ENCODE measurements around the gene ATAD3B.
"Not testable (repeated sequence)": the region's sequence is repeated elsewhere in the genome, so short reads cannot be mapped to it uniquely, and the experiment has no call there.

Gene ATAD3B

DNA sequence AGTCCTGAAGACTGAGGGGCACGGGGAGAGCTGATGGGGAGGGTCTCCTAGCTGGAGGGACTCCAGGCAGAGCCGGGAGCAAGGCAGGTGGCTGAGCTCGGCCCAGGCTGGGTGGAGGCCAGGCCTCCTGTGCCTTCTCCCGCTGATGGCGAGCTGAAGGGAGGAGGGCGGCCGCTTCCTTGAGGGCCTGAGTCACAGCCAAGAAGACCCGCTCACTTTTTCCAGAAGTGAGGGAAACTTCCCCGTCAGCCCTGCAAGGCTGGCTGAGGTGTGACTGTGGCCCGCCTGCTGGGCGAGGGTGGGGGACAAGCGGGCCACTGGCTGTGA is 37.8 kb upstream of the ATAD3B start:
- DNase-seq: no peak

DNA sequence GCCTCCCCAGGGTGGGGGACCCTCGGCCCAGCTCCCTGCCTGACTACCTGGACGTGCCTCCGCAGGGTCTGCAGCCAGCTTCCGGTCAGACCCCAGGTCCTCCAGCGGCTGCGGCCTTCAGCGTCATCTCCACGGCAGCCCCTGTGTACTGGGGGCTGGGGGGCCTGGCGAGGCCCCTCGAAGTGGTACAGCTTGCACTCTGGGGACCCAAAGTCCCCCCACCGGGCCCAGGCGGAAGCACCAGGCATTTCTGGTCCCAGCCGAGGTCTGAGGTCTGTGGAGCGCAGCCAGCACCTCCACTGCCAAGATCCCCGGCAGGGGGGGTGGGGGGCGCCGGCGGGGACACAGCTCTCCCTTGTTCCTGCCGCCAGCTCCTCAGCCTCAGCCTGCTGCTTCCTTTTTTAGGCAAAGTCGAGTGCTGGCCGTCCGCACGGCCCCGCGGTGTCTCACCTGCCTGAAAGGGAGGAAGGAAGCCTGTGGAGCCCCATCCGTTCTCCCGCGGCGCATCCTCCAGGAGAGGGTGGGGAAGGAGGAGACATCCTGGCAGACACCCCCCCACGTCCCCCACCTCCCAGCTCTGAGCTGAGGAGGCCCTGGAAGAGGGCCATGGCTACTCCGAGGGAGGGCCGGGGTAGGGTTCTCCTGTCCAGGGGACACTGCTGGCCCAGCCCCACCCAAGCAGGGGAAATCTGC is 37.3 kb upstream of the ATAD3B start:
- no peak for DNase-seq

DNA sequence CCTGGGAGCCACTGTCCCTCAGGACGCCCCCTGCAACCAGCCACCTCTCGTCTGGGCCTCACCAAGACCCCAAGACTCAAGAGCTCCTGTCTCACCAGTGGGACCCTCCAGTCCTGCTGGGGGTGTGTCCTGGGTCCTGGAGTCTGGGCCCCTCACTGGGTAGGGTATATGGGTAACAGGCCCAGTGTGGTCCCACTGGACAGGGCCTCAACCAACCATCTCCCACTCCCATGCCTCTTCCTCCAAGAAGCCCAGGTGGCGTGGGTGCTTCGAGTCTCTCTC is 36.8 kb upstream of the ATAD3B start:
- no peak for DNase-seq

DNA sequence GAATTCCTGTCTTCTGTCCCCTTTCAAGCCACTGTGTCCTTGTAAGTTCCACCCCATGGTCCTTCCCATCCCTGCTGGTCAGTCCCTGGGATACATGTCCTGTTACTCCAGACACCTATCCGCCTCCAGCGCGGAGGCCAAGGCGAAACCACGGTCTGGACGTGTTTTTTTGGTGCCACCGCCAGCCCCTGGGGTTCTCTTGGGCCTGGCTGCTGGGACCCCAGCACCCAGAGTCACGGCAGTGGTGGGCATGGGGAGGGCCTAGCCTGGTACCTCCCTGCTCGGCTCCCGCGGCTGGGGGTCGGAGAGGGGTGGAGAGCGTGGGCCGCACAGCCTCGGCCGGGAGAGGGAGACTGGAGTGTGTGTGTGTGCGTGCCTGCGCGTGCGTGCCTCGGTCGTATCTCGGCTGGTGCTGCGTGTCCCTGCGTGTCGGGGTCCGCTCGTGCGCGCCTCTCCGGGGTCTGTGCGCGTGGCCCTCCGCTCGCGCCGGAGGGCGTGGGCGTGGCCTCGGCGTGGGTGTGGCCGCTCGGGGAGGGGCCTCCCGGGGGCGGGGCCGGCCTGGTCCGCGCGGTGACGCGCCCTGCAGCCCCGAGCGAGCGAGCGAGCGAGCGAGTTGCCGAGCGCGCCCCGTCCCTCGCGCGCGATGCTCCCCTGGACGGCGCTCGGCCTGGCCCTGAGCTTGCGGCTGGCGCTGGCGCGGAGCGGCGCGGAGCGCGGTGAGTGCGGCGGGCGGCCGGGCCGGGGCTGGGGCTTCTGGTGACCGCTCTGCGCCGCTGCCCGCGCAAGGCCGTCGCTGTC is 36.3 kb upstream of the ATAD3B start, which contains the start of gene VWA1:
TSS of gene VWA1 (plus strand) at position 585 of the 798 bp plus-strand sequence. CDS start at position 644, 59 bp downstream.
- DNase-seq: peak; percentile 67

DNA sequence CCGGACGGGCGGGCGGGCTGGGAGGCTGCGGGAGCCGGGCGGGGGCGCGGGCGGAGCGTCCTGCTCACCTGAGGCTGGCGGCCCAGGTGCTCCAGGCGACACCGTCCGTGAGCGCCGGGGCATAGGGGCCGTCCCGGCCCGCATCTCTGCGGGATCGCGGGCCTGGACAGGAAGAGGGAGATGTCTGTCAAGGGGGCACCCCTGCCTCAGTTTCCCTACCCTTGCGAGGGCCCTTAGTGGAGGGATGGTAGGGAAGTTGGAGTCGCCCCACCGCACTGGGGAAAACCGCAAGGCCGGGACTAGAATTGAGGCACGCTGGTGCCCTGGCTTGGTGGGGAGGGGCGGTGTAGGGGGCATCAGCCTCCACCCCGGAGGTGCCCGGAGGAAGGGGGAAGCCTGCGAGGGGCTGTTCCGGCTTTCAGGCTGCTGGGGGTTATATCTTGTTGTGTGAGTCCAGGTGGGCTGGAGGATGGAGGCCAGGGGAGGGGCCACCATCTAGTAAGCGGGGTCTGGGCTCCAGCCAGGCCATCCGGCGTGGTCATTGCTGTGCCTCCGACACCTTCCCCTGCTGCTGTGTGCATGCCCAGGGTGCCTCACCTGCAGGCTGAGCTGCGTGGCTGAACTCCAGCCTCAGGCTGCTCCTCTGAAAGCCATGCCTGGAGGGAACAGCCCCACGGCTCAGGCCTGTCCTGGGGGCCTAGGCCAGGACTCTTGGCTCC is 35.5 kb upstream of the ATAD3B start:
- DNase-seq: no peak

DNA sequence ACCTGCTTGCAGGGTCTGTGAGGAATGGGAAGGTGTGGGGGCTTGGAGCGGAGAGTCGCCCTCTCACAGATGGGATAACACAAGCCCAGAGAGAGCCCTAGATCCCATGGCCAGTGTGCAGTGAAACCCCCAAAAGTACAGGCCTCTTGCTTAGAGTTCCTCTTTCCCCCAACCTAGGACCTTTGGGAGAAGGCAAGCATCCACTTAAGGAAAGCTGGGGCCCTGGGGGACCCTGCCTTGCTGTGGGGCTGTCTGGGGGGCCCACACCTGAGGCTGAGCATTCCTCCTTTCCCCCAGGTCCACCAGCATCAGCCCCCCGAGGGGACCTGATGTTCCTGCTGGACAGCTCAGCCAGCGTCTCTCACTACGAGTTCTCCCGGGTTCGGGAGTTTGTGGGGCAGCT is 34.9 kb upstream of the ATAD3B start:
- no peak for DNase-seq

DNA sequence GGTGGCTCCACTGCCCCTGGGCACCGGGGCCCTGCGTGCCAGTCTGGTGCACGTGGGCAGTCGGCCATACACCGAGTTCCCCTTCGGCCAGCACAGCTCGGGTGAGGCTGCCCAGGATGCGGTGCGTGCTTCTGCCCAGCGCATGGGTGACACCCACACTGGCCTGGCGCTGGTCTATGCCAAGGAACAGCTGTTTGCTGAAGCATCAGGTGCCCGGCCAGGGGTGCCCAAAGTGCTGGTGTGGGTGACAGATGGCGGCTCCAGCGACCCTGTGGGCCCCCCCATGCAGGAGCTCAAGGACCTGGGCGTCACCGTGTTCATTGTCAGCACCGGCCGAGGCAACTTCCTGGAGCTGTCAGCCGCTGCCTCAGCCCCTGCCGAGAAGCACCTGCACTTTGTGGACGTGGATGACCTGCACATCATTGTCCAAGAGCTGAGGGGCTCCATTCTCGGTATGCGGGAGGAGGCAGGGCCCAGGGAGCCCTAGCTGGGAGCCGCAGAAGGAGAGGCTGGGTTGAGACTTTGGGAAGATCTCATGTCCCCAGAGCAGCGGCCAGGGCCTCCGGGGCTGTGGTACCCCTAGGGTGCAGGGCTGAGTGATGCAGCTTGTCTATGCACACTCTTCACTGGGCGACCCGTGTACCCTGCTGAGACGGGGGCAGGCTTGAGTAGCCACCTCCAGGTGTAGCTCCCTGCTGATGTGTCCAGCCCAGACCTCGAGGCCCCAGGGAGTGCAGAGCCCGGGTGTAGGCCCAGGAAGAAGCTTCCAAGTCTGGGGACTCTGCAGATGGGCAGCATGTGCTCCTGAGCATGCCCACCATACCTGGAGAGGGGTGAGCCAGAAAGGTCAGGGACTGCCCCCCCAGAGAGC is 34.3 kb upstream of the ATAD3B start:
- DNase-seq: no peak

DNA sequence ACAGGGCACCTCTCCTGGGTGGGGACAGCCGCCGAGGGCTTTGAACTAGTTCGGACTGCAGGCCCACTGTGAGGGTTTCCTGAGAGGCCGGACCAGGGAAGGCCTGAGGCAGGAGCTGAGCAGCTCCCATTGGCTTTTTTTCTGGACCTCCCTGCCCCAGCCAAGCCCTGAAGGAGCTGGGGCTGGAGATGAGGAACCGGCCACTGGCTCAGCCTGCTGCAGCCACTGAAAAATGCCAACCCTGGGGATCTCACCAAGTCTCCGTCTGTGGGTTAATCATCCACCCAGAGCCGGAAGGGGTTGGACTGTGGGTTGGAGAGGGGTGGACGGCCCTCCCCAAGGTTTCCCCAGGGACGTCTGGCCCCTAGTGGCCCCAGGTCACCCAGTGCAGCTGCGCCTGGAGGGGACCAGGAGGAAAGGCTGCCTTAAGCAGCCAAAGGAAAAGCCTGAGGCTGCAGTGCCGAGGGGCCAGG is 33.6 kb upstream of the ATAD3B start:
- no peak for DNase-seq

DNA sequence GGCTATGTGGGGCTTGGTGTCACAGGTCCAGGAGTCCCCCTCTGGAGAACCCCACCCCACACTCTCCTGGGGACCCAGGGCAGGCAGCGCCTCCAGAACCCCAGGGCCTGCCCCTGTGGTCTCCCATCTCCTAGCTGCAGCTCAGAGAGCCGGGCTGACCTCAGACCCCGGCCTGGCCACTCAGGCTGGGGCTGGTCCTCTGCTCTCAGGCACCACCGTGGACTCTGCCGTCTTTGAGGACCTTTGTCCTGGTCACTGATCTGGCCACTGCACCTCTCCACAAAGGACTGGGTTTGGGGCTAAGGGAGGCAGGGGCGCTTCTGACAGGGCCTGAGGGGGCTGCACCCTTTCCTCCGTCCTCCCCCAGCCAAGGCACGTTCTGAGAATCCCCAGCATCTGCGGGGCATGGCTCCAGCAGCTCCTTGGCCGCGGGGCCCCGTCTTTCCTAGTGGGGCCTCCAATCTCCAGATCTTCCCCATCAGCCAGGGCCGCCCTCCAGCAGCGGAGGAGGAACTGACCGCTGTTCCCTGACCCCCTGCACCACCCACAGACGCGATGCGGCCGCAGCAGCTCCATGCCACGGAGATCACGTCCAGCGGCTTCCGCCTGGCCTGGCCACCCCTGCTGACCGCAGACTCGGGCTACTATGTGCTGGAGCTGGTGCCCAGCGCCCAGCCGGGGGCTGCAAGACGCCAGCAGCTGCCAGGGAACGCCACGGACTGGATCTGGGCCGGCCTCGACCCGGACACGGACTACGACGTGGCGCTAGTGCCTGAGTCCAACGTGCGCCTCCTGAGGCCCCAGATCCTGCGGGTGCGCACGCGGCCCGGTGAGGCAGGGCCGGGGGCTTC is 32.8 kb upstream of the ATAD3B start:
- no peak for DNase-seq

DNA sequence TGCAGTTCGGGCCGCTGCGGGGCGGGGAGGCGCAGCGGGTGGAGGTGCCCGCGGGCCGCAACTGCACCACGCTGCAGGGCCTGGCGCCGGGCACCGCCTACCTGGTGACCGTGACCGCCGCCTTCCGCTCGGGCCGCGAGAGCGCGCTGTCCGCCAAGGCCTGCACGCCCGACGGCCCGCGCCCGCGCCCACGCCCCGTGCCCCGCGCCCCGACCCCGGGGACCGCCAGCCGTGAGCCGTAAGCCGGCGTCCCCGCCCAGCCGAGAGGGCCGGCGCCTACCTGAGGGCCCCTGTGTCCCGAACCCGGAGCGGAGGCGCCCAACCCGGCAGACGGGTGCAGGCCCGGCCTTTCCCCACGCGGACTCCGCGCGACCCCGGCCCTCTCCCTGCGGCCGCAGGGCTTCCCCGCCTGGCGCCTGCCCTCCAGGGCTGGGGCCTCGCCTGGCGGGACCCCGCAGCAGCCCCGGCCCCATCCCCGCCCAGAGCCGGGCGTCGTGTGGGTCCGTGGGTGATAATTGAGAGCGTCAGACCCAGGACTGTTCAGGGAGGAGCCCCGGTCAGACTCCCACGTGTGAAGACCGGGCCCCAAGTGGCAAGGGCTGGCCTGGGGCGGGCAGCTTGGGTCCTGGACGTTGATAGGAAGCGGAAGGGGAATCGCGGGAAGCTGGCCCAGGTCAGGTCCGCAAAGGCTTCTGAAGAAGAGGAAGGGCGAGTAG is 31.9 kb upstream of the ATAD3B start:
- DNase-seq: no peak

DNA sequence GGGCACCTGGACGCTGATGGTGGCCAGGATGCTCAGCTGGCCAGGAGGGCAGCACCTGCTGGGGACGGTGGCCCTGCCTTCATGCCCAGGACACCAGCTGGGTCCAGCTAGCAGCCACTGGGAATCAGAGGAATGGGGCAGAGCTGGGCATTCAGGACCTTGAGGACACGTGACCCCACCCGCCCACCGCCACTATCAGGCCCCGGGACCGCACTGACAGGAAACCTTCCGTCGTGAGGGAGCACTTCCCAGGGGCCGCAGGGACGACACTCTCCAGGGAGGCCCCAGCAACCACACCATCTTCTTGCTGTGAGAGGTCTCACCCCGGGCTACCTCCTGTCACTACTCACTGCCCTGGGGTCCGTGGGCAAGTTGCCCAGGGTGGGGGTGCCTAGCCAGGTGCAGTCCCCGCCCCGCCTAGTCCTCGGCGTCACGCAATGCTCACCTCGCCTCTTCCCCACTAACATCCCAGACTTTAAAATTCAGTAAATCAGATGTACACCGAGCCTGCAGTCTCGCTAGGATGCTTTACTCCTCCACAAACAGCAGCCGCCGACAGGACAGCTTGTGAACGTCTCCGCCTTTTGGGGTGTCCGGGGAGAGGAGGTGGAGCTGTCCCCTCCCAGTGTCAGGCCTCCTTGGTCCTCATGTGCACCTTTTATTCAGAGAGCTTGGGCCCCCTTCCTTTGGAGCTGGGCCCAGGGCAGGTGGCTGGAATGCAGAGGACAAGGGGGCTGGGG is 31.1 kb upstream of the ATAD3B start:
- no peak for DNase-seq

DNA sequence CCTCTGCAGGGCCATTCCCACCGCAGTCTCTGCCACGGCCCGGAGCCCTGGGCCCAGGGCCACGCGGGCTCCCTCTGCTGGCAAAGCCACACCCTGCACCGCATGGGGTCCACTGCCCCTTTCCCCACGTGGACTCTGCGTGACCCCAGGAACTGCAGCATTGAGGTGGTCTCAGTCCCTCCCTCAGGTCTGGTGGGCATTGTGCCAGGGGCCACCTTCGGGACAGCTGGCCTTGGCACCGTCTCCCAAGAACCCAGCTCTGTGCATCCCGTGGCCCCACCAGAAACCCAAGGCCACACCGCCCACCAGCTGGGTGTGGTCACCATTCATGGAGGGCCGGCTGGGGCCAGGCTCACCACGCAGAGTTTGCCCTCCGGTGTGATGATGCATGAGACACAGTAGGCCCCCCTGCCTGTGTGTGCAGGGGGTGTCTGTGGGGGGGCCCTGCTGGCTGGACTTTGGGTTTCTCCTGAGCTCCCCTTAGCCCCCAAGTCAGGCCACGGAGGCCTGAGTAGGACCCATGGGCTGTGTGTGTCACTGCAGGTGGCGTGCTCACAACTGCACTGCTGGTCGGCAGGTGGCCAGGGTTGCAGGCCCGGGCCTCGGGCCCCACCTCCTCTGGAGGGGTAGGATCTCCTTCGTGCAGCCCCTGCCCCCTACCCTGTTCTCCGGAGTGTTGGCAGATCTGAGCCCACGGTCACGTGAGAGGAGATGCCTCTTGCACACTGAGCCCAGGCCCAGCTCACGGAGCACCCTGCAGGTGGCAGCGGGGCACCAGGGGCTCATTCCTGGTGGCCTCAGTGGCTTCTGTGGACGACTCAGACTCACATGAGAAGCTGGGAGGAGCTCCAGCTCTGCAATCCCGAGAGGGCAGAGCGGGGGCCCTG is 30.3 kb upstream of the ATAD3B start:
- DNase-seq: peak; percentile 55

DNA sequence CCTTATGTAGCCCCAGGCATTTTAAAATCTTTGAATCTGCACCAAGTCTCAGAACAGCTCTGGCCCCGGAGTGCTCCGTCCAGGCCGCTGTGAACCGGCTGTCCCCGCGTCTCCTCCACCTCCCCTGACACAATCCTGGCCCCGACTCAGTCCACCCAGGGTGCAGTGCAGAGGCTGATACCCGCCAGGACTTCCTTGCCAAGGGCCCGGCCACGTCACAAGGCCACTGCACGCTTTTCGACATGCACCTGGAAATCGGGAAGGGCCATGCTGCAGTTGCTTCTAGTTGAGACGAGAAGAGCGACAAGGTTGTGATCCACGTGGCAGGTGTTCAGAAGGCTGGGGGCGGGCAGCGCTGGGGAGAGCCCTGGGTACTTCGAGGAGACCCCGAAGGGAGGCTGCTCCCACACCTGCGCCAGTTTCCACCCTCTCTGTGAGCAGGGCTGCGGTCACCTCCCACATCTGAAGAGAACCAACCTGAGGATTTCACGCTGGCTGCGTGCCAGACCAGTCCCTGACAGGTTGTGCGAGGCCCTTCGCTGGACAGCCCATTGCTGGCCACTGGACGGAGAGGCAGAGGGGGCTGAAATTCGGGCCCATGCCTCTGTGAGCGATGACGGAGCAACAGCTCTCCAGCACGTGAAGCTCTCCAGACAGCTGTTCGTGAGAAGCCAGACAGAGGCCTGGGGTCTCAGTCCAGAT is 29.3 kb upstream of the ATAD3B start:
- no peak for DNase-seq

DNA sequence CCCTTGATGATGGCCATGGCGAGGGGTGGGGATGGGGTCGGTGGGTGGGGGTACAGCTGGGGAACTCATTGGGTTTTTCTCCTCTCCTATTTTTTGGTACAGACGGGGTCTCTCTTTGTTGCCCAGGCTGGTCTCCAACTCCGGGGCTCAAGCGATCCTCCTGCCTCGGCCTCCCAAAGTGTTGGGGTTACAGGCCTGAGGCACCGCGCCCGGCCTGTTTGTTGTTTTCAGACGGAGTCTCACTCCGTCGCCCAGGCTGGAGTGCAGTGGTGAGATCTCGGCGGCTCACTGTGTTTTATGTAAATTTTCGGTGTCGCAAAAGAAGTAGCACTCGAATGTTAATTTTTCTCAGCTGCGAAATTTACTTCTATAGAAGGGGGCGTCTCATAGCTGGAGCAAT is 24.9 kb upstream of the ATAD3B start:
- DNase-seq: not testable (repeated sequence)

DNA sequence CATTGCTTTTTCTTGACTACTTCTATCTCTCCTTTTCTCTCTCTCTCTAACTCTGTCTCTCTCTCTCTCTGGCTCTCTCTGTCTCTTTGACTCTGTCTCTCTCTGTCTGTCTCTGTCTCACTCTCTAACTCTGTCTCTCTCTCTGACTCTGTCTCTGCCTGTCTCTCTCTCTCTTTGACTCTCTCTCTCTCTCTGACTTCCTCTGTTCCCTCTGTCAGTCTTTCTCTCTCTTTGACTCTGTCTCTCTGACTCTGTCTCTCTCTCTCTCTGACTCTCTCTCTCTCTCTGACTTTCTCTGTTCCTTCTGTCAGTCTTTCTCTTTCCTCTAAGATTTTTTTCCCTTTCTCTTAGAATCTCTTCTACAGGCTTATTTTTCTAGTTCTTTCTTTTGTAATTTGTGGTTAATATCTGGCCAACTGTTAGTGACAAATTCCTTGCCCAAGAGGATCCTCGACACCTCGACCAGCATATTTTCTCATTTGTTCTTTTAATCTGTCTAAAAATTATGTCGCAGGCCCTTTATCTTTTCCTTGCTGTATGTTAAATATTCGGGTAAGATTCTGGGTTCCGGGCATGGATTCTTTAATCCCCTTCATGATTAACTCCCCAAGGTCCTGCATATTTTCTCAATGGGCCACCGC is 22.3 kb upstream of the ATAD3B start, which contains the start of gene ATAD3C:
TSS of gene ATAD3C (plus strand) at position 591 of the 641 bp plus-strand sequence. CDS start 995 bp downstream, outside the sequence.
- DNase-seq: no peak

DNA sequence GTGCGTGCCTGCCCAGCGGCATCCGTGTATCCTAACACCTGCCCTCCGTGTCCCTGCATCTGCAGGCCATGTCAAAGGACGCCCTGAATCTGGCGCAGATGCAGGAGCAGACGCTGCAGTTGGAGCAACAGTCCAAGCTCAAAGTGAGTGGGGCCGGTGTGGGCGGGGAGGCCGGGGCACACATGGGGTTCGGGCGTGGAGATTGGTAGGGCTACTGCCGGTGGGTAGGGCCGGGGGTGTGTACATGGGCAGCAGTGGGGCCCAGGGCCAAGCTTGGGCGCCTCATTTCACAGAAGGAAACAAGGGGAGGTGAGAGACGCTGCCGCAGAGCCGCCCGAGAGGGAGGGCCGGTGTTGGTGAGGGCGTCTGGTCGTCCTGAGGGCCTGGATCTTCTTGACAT is 20.9 kb upstream of the ATAD3B start:
- not testable (repeated sequence) for DNase-seq

DNA sequence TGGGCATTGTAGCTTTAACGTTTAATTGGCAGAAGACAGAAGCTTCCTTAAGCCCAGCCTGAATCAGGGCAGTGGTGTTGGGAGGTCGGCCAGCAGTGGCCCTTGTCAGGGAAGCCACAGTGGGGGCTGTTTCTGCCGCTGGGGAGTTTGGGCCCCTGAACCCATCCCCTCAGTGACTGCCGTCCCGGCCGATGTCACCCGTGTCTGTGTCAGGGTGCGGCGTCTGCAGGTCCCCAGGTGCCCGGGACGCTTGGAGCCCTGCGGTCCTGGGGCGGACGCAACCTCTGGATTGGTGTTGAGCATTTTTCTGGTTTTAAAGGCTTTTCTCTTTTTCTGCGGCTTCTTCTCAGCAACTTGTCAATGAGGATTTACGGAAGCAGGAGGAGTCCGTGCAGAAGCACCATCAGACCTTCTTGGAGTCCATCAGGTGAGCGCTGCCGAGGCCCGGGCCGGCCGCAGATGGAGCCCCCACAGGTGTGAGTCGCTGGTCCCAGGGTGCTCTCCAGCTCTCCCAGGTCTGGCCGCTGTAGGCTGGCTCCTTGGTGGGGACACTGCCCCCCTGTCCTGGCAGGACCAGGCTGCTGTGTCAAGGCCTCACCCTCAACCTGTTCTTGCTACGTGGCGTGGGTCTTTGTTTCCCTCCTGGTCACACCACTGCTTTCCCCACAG is 19.7 kb upstream of the ATAD3B start:
- no peak for DNase-seq

DNA sequence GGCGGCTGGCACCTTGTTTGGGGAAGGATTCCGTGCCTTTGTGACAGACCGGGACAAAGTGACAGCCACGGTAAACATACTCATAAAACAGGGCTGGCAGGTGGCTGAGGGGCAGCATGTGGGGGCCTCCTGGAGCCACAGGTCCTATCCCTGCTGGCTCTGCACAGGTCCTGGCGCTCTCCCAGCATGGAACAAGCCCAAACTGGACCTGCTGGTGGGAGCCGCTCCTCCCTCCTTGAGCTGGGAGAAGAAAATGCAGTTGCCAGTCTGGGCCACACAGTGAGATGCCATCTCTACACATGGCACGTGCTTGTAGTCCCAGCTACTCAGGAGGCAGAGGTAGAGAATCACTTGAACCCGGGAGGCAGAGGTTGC is 19.2 kb upstream of the ATAD3B start:
- not testable (repeated sequence) for DNase-seq
